ENCODE results near the gene DNAJB6. TPM values are rescaled to one million over a fixed set of nuclear protein-coding genes. Genes with fewer than 3 reads are reported as not detected.

Gene DNAJB6
- total RNA-seq, 2 donors from 2014 or later, result 116 to 154 TPM

DNA sequence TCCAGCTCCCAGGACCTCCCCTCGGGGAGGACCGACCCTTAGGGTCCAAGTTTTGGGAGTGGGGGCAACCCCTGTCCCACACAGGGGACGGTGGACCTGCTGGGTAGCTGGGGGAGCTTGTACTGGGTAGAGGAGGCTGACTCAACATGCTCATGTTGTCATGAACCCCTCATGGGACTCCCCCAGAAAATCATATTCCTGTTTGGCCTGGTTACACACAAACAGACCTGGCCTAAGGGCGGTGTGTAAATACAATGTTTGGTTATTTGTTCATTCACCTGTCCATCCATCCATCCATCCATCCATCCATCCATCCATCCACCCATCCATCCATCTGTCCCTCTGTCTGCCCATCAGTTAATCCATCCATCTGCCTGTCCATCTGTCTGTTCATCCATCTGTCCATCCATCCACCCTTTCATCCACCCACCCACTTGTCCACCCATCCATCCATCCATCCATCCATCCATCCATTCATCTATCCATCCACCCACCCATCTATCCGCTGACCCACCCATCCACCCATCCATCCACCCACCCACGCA is 92.9 kb downstream of the DNAJB6 start:
- Histone ChIP-seq H3K27ac (no peak overlapping the region), H3K27me3 (replicated peaks; ENCODE audit: insufficient read depth) (no peaks in the 10 kb centered on the region), H3K9me3 (no peaks in the 10 kb centered on the region), H3K36me3 (no peaks in the 10 kb centered on the region), H3K4me3 (no peak overlapping the region), H3K4me1 (ENCODE audit: control insufficient read depth in 1 of 2, low read depth in 2 of 2) (peaks cover 5 to 9% of the 10 kb centered on the region in 2 donors)
- DNase-seq (ENCODE audit: low spot score), result no peak
- no peak for ATAC-seq (ENCODE audit: insufficient number of reproducible peaks, low FRiP score, low read depth)
- TF ChIP-seq, protein P1, sequence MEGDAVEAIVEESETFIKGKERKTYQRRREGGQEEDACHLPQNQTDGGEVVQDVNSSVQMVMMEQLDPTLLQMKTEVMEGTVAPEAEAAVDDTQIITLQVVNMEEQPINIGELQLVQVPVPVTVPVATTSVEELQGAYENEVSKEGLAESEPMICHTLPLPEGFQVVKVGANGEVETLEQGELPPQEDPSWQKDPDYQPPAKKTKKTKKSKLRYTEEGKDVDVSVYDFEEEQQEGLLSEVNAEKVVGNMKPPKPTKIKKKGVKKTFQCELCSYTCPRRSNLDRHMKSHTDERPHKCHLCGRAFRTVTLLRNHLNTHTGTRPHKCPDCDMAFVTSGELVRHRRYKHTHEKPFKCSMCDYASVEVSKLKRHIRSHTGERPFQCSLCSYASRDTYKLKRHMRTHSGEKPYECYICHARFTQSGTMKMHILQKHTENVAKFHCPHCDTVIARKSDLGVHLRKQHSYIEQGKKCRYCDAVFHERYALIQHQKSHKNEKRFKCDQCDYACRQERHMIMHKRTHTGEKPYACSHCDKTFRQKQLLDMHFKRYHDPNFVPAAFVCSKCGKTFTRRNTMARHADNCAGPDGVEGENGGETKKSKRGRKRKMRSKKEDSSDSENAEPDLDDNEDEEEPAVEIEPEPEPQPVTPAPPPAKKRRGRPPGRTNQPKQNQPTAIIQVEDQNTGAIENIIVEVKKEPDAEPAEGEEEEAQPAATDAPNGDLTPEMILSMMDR (IDR thresholded peaks at IDR 0.05), result no peak

- H3K9me3 ChIP-seq, result no peaks in the 10 kb centered on the region
- no peak overlapping the region for H3K4me3 ChIP-seq
- no peaks in the 10 kb centered on the region for H3K36me3 ChIP-seq
- no peak overlapping the region for H3K27ac ChIP-seq
- H3K4me1 ChIP-seq (ENCODE audit: control insufficient read depth in 1 of 2, low read depth in 2 of 2), result peaks cover 5 to 9% of the 10 kb centered on the region in 2 donors
- DNase-seq (ENCODE audit: low spot score), result no peak
- no peak for ATAC-seq (ENCODE audit: insufficient number of reproducible peaks, low FRiP score, low read depth)
- TF ChIP-seq, protein P1 (IDR thresholded peaks at IDR 0.05), result no peak
- H3K27me3 ChIP-seq (replicated peaks; ENCODE audit: insufficient read depth), result no peaks in the 10 kb centered on the region
Measured at GRCh38 chr7:157430721-157431120, 93.9 kb downstream of the DNAJB6 start.

GRCh38 chr7:157431173-157431950 is 94.6 kb downstream of the DNAJB6 start:
- H3K9me3 ChIP-seq, result no peaks in the 10 kb centered on the region
- H3K27me3 ChIP-seq (replicated peaks; ENCODE audit: insufficient read depth), result no peaks in the 10 kb centered on the region
- peaks cover 5 to 9% of the 10 kb centered on the region in 2 donors for H3K4me1 ChIP-seq (ENCODE audit: control insufficient read depth in 1 of 2, low read depth in 2 of 2)
- TF ChIP-seq, protein P1 (IDR thresholded peaks at IDR 0.05), result no peak
- no peak for DNase-seq (ENCODE audit: low spot score)
- no peak overlapping the region for H3K27ac ChIP-seq
- no peak for ATAC-seq (ENCODE audit: insufficient number of reproducible peaks, low FRiP score, low read depth)
- no peaks in the 10 kb centered on the region for H3K36me3 ChIP-seq
- H3K4me3 ChIP-seq, result no peak overlapping the region

DNA sequence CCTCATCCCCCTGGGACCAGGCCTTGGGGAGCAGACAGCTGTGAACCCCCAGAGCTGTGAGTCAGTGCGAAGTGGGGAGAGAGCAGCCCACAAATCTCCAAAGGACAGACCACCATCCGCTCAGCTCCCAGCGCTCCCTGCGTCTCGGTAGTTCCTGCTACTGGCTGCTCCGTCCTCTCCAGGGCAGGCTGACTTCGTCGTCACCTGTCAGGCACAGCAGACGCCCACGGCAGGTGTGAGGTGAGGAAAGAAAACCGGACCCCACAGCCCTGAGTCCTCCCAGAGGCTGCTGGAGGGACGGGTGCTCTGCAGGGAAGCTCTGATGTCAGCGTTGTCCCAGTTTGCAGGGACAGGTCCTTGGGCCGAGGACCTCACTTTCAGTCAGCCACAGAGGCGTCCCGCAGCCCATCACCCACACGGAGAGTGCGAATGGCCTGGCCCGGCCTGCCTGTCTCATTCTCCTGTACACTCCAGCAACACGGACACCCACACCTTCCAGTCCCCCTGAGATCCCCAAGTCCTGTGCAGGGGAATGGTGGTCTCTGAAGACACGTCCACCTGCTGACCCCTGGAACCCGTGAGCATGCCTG is 95.2 kb downstream of the DNAJB6 start:
- DNase-seq (ENCODE audit: low spot score) (no peak), ATAC-seq (ENCODE audit: insufficient number of reproducible peaks, low FRiP score, low read depth) (no peak)
- Histone ChIP-seq H3K27me3 (replicated peaks; ENCODE audit: insufficient read depth) (no peaks in the 10 kb centered on the region), H3K9me3 (no peaks in the 10 kb centered on the region), H3K36me3 (no peaks in the 10 kb centered on the region), H3K27ac (no peak overlapping the region), H3K4me1 (ENCODE audit: control insufficient read depth in 1 of 2, low read depth in 2 of 2) (peaks cover 5 to 9% of the 10 kb centered on the region in 2 donors), H3K4me3 (peak overlapping the region; percentile 57)
- TF ChIP-seq, protein P1 (IDR thresholded peaks at IDR 0.05), result no peak

DNA sequence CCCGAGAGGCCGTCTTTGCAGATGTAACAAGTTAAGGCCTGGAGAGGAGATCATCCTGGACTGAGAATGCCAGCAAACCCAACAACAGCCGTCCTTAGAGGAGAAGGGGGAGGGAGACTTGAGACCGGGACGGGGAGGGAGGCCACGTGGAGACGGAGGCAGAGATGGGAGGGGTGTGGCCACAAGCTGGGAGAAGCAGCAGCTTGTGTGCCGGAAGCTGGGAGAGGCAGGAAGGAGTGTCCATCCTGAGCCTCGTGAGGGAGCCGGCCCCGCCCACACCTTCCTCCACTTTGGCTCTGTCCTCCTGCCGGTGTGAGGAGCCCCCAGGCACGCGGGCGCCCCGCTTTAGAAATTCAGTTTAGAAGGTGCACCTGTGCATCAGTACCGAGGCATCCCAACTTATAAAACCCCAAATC is 95.7 kb downstream of the DNAJB6 start:
- peaks cover 5 to 9% of the 10 kb centered on the region in 2 donors for H3K4me1 ChIP-seq (ENCODE audit: control insufficient read depth in 1 of 2, low read depth in 2 of 2)
- no peak overlapping the region for H3K27ac ChIP-seq
- H3K4me3 ChIP-seq, result peak overlapping the region; percentile 57
- no peaks in the 10 kb centered on the region for H3K27me3 ChIP-seq (replicated peaks; ENCODE audit: insufficient read depth)
- no peaks in the 10 kb centered on the region for H3K9me3 ChIP-seq
- TF ChIP-seq, protein P1 (IDR thresholded peaks at IDR 0.05), result no peak
- no peak for ATAC-seq (ENCODE audit: insufficient number of reproducible peaks, low FRiP score, low read depth)
- DNase-seq (ENCODE audit: low spot score), result no peak
- no peaks in the 10 kb centered on the region for H3K36me3 ChIP-seq

Measured in thoracic aorta (tissue), 2 donors.